Testis (tissue), 2 donors: ENCODE results near the gene RMI2.

Experiments
- CTCF ChIP-seq, 3 experiments: fragments of 450-650 bp in 2 of 3; fragments of 200-600 bp in 1 of 3; sonication (generic) in 1 of 3; IDR thresholded peaks; one replicate each; pipeline ENCODE4 v1.5.1; 2016 to 2019; ENCODE audit warnings: antibody characterized with exemption in 3 of 3, mild to moderate bottlenecking in 2 of 3, moderate library complexity in 1 of 3
- POLR2A ChIP-seq: fragments of 450-650 bp; IDR thresholded peaks from one replicate; pipeline ENCODE4 v1.6.1; 2017; ENCODE audit warnings: antibody characterized with exemption, mild to moderate bottlenecking, moderate library complexity

- TF ChIP-seq CTCF (IDR thresholded peaks at IDR 0.05) (no peak), POLR2A (no peak)
Measured at GRCh38 chr16:11331967-11332366, 13.3 kb upstream of the RMI2 start.
